Osteoblast (primary cell): Measurements from ENCODE around the gene PDIA2. TPM values are rescaled to one million over a fixed set of nuclear protein-coding genes. Genes with fewer than 3 reads are reported as not detected.

ENCODE experiments used
- DNase-seq: peaks from one replicate; pipeline ENCODE4 v3.0.0; 2011; ENCODE audit warnings: low spot score, mixed read lengths; ENCODE audit not compliant: insufficient read length; ENCODE audit errors: missing footprints
- H2AFZ ChIP-seq: 2 replicates; pipeline ENCODE4 v1.6.0; 2011; ENCODE audit warnings: mild to moderate bottlenecking, low read length
- H3K27ac ChIP-seq: 2 replicates; pipeline ENCODE4 v1.5.1; 2011; ENCODE audit warnings: mild to moderate bottlenecking, low read depth, low read length, moderate library complexity
- H3K27me3 ChIP-seq: 2 replicates; pipeline ENCODE4 v1.6.0; 2012; ENCODE audit warnings: mild to moderate bottlenecking, control low read depth, inconsistent platforms, low read length, moderate library complexity; ENCODE audit not compliant: insufficient read depth
- H3K36me3 ChIP-seq: 2 replicates; pipeline ENCODE4 v1.5.1; 2011; ENCODE audit warnings: mild to moderate bottlenecking, low read length, control low read depth, moderate library complexity; ENCODE audit not compliant: insufficient read depth
- H3K4me1 ChIP-seq: 2 replicates; pipeline ENCODE4 v1.5.1; 2011; ENCODE audit warnings: mild to moderate bottlenecking, low read length, control low read depth, moderate library complexity; ENCODE audit not compliant: insufficient read depth
- H3K4me2 ChIP-seq: 2 replicates; pipeline ENCODE4 v1.6.0; 2011; ENCODE audit warnings: mild to moderate bottlenecking, low read length; ENCODE audit not compliant: insufficient read depth
- H3K4me3 ChIP-seq: fragments of 200-600 bp; sonication (generic); 3 replicates; pipeline ENCODE4 v1.5.1; 2012; ENCODE audit warnings: mild to moderate bottlenecking, low read length, inconsistent platforms; ENCODE audit not compliant: insufficient read depth
- H3K79me2 ChIP-seq: 2 replicates; pipeline ENCODE4 v1.6.0; 2012; ENCODE audit warnings: mild to moderate bottlenecking, low read length, control low read depth, inconsistent platforms; ENCODE audit not compliant: insufficient read depth
- H3K9me3 ChIP-seq: 2 replicates; pipeline ENCODE4 v1.5.1; 2011; ENCODE audit warnings: low read depth, low read length, control low read depth
- H4K20me1 ChIP-seq: 2 replicates; pipeline ENCODE4 v1.6.0; 2012; ENCODE audit warnings: mild to moderate bottlenecking, low read length, control low read depth; ENCODE audit not compliant: insufficient read depth
- CTCF ChIP-seq: IDR thresholded peaks from 2 replicates; pipeline ENCODE4 v1.5.1; 2011; ENCODE audit warnings: mild to moderate bottlenecking, low read depth, low read length, moderate library complexity; ENCODE audit errors: extremely low read depth
- total RNA-seq: library from RNA; depleted of rRNA; stranded (reverse); fragments of >200 nt; gene quantifications from 2 replicates; pipeline ENCODE4 v1.2.3, GENCODE V29; 2012

Gene PDIA2
- not detected in 2 replicates for total RNA-seq

- H2AFZ ChIP-seq: no peak within 1 kb of the TSS
- H3K79me2 ChIP-seq: no peaks in the 10 kb centered on the region
- no peak within 1 kb of the TSS for H3K27ac ChIP-seq
- H3K27me3 ChIP-seq: peaks cover 17% of the 10 kb centered on the region
- no peak for TF ChIP-seq CTCF
- no peaks in the 10 kb centered on the region for H3K9me3 ChIP-seq
- H4K20me1 ChIP-seq: no peaks in the 10 kb centered on the region
- H3K4me1 ChIP-seq: no peaks in the 10 kb centered on the region
- H3K36me3 ChIP-seq: no peaks in the 10 kb centered on the region
- no peak within 1 kb of the TSS for H3K4me3 ChIP-seq
- no peak within 1 kb of the TSS for H3K4me2 ChIP-seq
- DNase-seq: peak; percentile 94
These were observed at the start of gene PDIA2 for GRCh38 chr16:283033-283805. Gene PDIA2, plus strand, starts transcription at chr16:283164. Its CDS starts 6 bp downstream, at chr16:283170.

- DNase-seq: peak; percentile 98
- Histone ChIP-seq H3K36me3 (no peaks in the 10 kb centered on the region), H3K27me3 (no peaks in the 10 kb centered on the region), H3K27ac (peak within 1 kb of the TSS; percentile 97), H3K9me3 (no peaks in the 10 kb centered on the region), H3K4me2 (peak within 1 kb of the TSS; percentile 100), H4K20me1 (peaks cover 3% of the 10 kb centered on the region), H2AFZ (peak within 1 kb of the TSS; percentile 99), H3K4me3 (peak within 1 kb of the TSS; percentile 98), H3K79me2 (peaks cover 12% of the 10 kb centered on the region), H3K4me1 (peaks cover 9% of the 10 kb centered on the region)
- peak; percentile 34 for TF ChIP-seq CTCF
These were observed 48.3 kb upstream of the PDIA2 start, which contains the start of gene FAM234A for GRCh38 chr16:234468-235305. Gene FAM234A, plus strand, starts transcription at chr16:234821. Its CDS starts 19,593 bp downstream, at chr16:254414.

GRCh38 chr16:239948-240277 lies 43.1 kb upstream of the PDIA2 start:
- Histone ChIP-seq H3K79me2 (peaks cover 47% of the 10 kb centered on the region), H3K36me3 (no peaks in the 10 kb centered on the region), H3K9me3 (no peaks in the 10 kb centered on the region), H3K4me1 (peaks cover 8% of the 10 kb centered on the region), H3K4me3 (no peak overlapping the region), H4K20me1 (peaks cover 21% of the 10 kb centered on the region), H3K27ac (no peak overlapping the region), H2AFZ (no peak overlapping the region), H3K27me3 (no peaks in the 10 kb centered on the region), H3K4me2 (no peak overlapping the region)
- no peak for TF ChIP-seq CTCF
- DNase-seq: peak; percentile 39

- no peaks in the 10 kb centered on the region for H3K9me3 ChIP-seq
- peaks cover 20% of the 10 kb centered on the region for H4K20me1 ChIP-seq
- no peak overlapping the region for H3K4me2 ChIP-seq
- H3K27me3 ChIP-seq: no peaks in the 10 kb centered on the region
- H3K79me2 ChIP-seq: peaks cover 50% of the 10 kb centered on the region
- no peak overlapping the region for H3K27ac ChIP-seq
- no peak overlapping the region for H3K4me3 ChIP-seq
- no peak overlapping the region for H2AFZ ChIP-seq
- peaks cover 2% of the 10 kb centered on the region for H3K4me1 ChIP-seq
- TF ChIP-seq CTCF: no peak
- H3K36me3 ChIP-seq: no peaks in the 10 kb centered on the region
- no peak for DNase-seq
These were observed 42.4 kb upstream of the PDIA2 start for GRCh38 chr16:240559-240958.
